ENCODE results near the gene EHMT1. TPM values are rescaled to one million over a fixed set of nuclear protein-coding genes. Genes with fewer than 3 reads are reported as not detected.

Gene EHMT1
- total and polyA plus RNA-seq, 2 of the 8 experiments (the other 6 are each of a cell fraction or from before 2014, with no cell fraction given) = 95.7 to 163 TPM

GRCh38 chr9:137579259-137579604 is 39.6 kb upstream of the EHMT1 start (continued):
- no peak for TF ChIP-seq CHD7 (IDR thresholded peaks at IDR 0.05; ENCODE audit: insufficient replicate concordance, low read length)
- no peak for TF ChIP-seq USF2 (IDR thresholded peaks at IDR 0.05; ENCODE audit: low read length)
- no peak for TF ChIP-seq CREB1 (IDR thresholded peaks at IDR 0.05)
- TF ChIP-seq CBX8 (IDR thresholded peaks at IDR 0.05; ENCODE audit: borderline replicate concordance, low read depth, low read length) = no peak
- no peak for TF ChIP-seq RAD21 (IDR thresholded peaks at IDR 0.05 in 1 of 2, conservative IDR thresholded peaks at IDR 0.05 in 1 of 2; ENCODE audit: low read depth in 2 of 2, low read length in 2 of 2)
- no peak for TF ChIP-seq SIRT6 (IDR thresholded peaks at IDR 0.05; ENCODE audit: low read length)
- no peak for TF ChIP-seq POLR2A (IDR thresholded peaks at IDR 0.05; ENCODE audit: control extremely low read depth in 1 of 2, low read depth in 2 of 2, low read length in 2 of 2)
- TF ChIP-seq CTBP2 (IDR thresholded peaks at IDR 0.05; ENCODE audit: borderline replicate concordance, insufficient read depth, insufficient read length, low read length) = no peak
- TF ChIP-seq ASH2L (IDR thresholded peaks at IDR 0.05; ENCODE audit: low read length) = no peak

Data from H1 (cell line).